Measurements from ENCODE around the gene RAB13.
A peak's percentile ranks its signal among the peaks of the same experiment; 100 is the strongest.

The RAB13 gene

GRCh38 chr1:153977250-153978240 is 8.6 kb downstream of the RAB13 start, which contains the start of gene JTB:
Gene JTB (minus strand): TSS chr1:153977674. CDS start chr1:153977252, 422 bp downstream.
- DNase-seq = peak; percentile 77

- DNase-seq = no peak
These were observed 9.3 kb downstream of the RAB13 start for GRCh38 chr1:153976819-153977249.

GRCh38 chr1:153973525-153973924 is 12.6 kb downstream of the RAB13 start:
- no peak for DNase-seq

DNA sequence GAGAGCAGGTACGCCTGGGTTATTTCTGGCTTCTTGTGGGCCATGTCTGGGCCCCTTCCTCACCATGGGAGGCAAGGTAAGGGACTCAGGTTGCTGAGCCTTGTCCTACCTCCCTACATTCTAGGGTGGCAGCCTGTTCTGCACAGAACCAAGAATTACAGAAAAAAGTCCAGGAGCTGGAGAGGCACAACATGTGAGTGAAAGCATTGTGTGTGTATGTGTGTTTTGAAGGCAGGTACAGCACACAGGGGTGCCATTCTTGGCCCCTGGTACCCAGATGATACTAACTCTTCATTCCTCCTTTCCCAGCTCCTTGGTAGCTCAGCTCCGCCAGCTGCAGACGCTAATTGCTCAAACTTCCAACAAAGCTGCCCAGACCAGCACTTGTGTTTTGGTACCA is 13.1 kb downstream of the RAB13 start:
- DNase-seq = no peak

GRCh38 chr1:153970346-153970745 is 15.8 kb downstream of the RAB13 start:
- DNase-seq = no peak

GRCh38 chr1:153968972-153969371 is 17.2 kb downstream of the RAB13 start:
- no peak for DNase-seq

- no peak for DNase-seq
These were observed 17.7 kb downstream of the RAB13 start for GRCh38 chr1:153968408-153968807.

GRCh38 chr1:153968000-153968363 is 18.2 kb downstream of the RAB13 start:
- DNase-seq = peak; percentile 82

DNA sequence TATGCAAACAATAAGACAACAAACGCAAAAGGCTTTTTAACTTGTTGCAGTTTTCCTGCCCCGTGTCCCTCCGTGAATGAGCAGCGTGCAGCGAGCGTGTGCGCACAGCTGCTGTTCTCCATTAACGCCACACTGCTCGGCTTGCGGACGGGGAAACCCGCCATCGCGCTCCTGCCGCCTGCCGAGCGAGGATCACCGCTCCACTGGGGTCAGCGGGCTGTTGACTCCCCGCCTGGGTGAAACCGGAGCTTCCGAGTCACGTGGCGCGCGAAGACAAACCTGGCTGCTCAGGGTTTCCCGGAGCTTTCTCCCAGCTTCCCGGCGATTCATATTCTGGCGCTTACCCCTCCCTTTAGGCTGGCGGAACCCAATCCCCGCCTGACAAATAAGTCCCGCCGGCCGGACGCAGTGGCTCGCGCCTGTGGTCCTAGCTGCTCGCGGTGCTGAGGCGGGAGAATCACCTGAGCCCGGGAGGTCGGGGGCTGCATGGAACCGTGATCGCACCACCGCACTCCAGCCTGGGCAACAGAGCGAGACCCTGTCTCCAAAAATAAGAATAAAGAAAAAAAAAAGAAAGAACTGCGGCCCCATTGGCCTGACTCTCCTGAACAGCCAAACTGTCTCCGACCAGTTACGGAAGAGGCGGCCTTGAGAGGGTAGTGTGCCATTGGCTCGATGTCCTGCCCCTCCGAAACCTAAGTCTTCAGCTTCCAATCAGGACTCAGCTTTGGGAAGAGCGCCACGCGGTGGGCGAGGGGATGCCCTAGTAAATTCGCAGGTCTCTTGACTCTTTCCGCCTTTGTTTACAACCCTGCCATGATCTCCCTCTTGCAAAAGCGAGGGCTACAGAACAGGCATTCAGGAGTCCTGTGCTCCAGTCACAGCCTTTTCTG is 18.8 kb downstream of the RAB13 start, which contains the start of gene CREB3L4:
CREB3L4 (plus strand) TSS at position 796 of the 893 bp plus-strand sequence. CDS start 624 bp downstream, outside the sequence.
- peak; percentile 97 for DNase-seq

DNA sequence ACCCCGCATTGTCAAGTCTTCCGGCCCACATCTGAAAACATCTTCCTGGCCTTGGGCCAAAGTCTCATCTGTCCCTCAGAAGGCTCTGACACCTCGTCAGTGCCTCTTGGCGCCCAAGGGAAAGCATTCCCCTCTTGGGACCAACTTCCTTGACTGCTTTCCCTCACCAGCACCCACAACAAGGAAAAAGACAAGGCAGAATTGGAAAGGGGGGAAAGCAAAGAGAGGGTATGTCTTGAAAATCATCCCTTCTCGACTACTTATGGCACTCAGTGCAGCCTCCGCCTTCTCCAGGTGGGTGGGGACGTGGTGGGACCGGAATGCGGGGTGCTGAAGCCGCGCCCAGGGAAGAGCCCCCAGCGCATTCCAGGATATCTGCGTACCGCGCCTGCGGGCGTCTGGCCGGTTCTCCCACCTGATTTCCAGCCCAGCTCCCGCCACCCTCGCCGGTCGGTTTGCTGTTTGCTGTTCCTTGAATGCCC is 22.2 kb downstream of the RAB13 start:
- DNase-seq = peak; percentile 37

GRCh38 chr1:153963030-153963849 is 22.9 kb downstream of the RAB13 start, which contains the start of gene SLC39A1:
Gene SLC39A1 (minus strand): TSS chr1:153963537. CDS start chr1:153962715, 822 bp downstream.
- DNase-seq = peak; percentile 96

- DNase-seq = no peak
These were observed 23.8 kb downstream of the RAB13 start for GRCh38 chr1:153962088-153963029.

- DNase-seq = no peak
These were observed 24.7 kb downstream of the RAB13 start for GRCh38 chr1:153961421-153961820.

- no peak for DNase-seq
These were observed 25.9 kb downstream of the RAB13 start for GRCh38 chr1:153960206-153960605.

DNA sequence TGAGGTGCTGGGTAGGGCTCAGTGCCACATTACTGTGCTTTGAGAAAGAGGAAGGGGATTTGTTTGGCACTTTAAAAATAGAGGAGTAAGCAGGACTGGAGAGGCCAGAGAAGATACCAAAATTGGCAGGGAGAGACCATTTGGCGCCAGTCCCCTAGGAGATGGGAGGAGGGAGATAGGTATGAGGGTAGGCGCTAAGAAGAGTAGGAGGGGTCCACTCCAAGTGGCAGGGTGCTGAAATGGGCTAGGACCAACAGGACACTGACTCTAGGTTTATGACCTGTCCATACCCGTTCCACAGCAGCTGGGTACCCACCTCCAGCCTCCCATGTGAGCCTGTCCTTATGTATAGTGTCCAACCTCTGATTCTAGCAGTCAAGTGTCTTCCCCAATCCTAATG is 26.7 kb downstream of the RAB13 start:
- no peak for DNase-seq

- no peak for DNase-seq
These were observed 27.2 kb downstream of the RAB13 start for GRCh38 chr1:153958961-153959260.

DNA sequence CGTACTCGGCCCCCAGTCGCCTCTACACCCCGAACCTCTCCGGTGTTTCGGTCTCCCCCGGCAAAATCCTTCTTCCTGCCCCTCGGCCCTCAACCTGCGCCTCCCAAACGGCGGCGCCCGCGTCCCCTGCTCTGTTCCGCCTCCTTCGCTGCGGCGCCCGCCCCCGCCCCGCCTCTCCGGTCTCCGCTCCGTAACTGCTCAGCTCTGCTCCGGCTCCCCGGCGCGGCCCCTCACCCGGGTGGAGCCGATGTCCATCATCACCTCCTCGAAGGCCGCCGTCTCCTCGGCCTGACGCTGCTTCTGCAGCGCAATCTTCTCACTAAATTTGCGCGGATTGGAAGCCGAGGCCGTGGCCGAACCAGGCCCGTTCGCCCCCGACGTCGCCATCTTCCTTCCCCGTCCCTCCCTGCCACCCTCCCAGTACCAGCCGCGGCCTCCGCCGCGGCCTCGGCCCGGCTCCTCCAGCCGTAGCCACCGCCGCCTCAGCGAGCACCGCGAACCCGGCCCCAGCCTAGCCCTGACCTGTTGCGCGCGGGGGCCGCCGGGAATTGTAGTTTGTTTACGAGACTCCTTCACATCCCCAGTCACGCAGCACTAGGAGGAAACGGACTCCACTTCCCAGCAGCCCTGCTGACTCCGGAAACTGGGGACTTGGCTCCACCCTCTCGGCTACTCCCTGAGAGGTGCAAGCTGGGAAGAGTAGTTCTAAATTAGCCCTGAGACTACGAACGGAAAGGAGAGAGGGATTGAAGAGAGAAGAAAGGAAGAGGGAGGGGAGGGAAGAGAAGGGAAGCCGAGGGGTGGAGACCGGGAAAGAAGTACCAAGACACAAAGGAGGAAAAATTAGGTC is 27.8 kb downstream of the RAB13 start, which contains the start of gene CRTC2:
CRTC2 (minus strand) TSS at position 502 of the 850 bp plus-strand sequence; CDS start at position 387, 115 bp downstream.
- DNase-seq = peak; percentile 99

DNA sequence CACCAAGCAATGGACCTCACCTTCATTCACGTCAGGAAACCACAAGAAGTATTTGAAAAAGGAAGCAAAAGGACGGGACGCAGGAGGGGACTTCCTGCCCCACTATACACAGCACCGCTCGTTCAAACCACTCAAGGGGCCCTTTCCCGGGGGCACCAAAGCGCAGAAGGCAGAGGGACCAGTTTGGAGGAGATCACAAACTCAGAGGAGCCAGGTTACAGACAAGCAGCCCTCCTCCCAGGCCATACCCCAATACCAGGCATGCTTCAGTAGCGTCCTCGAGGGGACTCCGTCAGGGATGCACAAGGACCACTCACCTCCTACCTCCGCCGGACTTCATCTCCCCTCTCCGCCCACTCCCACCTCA is 28.4 kb downstream of the RAB13 start:
- peak; percentile 72 for DNase-seq

- no peak for DNase-seq
These were observed 29.0 kb downstream of the RAB13 start for GRCh38 chr1:153956997-153957715.
